Measurements from ENCODE around the gene EXOC3. TPM values are rescaled to one million over a fixed set of nuclear protein-coding genes. Genes with fewer than 3 reads are reported as not detected.

EXOC3 gene
- total and polyA plus RNA-seq, 10 of the 15 experiments (the other 5 are each of a cell fraction or from before 2014, with no cell fraction given) = 1.6 to 53.0 (median 27.9) TPM

DNA sequence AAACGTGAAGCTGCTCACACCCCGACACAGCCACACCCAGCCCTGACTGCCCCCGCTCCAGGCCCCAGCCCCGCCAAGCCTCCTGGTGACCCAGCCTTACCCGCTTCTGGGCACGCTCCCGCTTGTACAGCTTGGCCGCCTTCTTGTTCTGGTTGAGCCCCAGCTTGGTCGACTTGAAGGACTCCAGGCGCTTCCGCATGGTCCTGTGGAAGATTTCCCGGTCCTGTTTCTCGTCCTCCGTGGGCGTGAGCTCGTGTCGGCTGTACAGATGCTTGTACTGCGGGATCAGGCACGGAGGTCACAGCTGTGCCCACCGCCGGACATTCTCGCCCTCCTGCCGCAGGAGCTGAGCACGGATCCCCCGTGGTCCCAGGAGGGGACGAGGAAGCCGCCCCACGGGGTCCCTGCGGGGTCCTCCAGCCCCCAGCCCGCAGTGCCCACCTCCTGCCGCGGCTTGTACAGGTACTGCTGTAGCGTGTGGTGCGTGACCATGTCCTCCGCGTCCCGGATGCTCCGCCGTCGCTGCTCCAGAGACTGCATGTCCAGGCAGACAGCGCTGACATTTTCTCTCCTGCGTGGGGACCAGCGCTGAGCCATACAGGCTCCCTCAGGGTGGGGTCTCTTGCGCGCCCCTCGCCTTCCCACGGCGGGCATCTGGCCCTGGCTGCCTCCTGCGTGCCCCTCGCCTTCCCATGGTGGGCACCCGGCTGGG lies 33.3 kb downstream of the EXOC3 start (continued):
- TF ChIP-seq MEF2B (IDR thresholded peaks at IDR 0.05; ENCODE audit: partially characterized antibody, poor library complexity, severe bottlenecking) = no peak

DNA sequence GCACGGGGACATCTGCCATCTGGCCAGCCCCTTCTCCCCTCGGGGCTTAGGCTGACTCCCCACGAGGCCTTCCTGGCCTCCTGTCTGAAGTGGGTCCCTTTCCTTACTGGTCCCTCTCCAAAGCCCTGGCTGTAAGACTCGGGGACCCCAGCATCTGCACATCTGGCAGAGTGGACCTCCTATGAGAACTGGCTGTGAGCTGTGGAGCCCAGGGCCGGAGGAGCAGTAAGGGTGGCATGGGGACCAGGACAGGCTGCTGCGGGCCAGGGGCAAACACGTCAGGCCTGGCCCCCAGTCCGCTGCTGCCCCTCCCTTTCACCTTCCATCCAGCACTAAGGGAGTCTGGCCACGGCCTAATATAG lies 33.8 kb downstream of the EXOC3 start:
- no TSS peak for BruUV-seq (replicated peaks)
- ATAC-seq (no peak), FAIRE-seq (no peak), DNase-seq (ENCODE audit: low read depth, low spot score) (no peak)
- no peaks in the 10 kb centered on the region for H3K36me3 ChIP-seq (ENCODE audit: control insufficient read depth in 2 of 2, insufficient read depth in 2 of 2, low read length in 1 of 2)
- H3K79me2 ChIP-seq (ENCODE audit: control insufficient read depth, insufficient read depth, low read length) = peaks cover 10% of the 10 kb centered on the region
- no peaks in the 10 kb centered on the region for H3K9me3 ChIP-seq (replicated peaks; ENCODE audit: control insufficient read depth, insufficient read depth, low read length)
- no peak overlapping the region for H2AFZ ChIP-seq (ENCODE audit: control insufficient read depth, low read depth, low read length)
- ChIA-PET CTCF (no interaction called here), RAD21 (ENCODE audit: unreplicated experiment) (no interaction called here), POLR2A (no interaction called here), SMC1A (ENCODE audit: uncharacterized antibody, unreplicated experiment) (no interaction called here)
- intact Hi-C loops (cut with micrococcal nuclease; ENCODE audit: unreplicated experiment) = loop anchor here (10.0 kb wide), 1 partner anchor 138 kb away; the partner anchor contains the start of gene CEP72
- WGBS (ENCODE audit: insufficient coverage, insufficient replicate concordance, low lambda C conversion rate, missing lambda C conversion rate) = 39% methylated on average over 9 of the region's 9 CpGs
- no peak overlapping the region for H3K9ac ChIP-seq (ENCODE audit: control insufficient read depth, insufficient read depth, low read length)
- no peak overlapping the region for H3K27ac ChIP-seq (ENCODE audit: control insufficient read depth, insufficient read depth)
- no peaks in the 10 kb centered on the region for H4K20me1 ChIP-seq (ENCODE audit: control insufficient read depth, insufficient read depth)
- H3K4me2 ChIP-seq (ENCODE audit: control insufficient read depth, insufficient read depth) = no peak overlapping the region
- no peaks in the 10 kb centered on the region for H3K27me3 ChIP-seq (replicated peaks in 1 of 2; ENCODE audit: control insufficient read depth in 2 of 2, insufficient read depth in 2 of 2, low read length in 1 of 2)
- no peaks in the 10 kb centered on the region for H3K4me1 ChIP-seq (ENCODE audit: control insufficient read depth, insufficient read depth, low read length)
- no peak overlapping the region for H3K4me3 ChIP-seq
- in situ Hi-C loops (cut with MboI) = no loop called here
- TF ChIP-seq, protein P1, sequence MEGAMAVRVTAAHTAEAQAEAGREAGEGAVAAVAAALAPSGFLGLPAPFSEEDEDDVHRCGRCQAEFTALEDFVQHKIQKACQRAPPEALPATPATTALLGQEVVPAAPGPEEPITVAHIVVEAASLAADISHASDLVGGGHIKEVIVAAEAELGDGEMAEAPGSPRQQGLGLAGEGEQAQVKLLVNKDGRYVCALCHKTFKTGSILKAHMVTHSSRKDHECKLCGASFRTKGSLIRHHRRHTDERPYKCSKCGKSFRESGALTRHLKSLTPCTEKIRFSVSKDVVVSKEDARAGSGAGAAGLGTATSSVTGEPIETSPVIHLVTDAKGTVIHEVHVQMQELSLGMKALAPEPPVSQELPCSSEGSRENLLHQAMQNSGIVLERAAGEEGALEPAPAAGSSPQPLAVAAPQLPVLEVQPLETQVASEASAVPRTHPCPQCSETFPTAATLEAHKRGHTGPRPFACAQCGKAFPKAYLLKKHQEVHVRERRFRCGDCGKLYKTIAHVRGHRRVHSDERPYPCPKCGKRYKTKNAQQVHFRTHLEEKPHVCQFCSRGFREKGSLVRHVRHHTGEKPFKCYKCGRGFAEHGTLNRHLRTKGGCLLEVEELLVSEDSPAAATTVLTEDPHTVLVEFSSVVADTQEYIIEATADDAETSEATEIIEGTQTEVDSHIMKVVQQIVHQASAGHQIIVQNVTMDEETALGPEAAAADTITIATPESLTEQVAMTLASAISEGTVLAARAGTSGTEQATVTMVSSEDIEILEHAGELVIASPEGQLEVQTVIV (IDR thresholded peaks at IDR 0.05; ENCODE audit: borderline replicate concordance, partially characterized antibody) = no peak
- TF ChIP-seq RFX5 (IDR thresholded peaks at IDR 0.05; ENCODE audit: low read depth, low read length) (no peak), NRF1 (conservative IDR thresholded peaks at IDR 0.05; ENCODE audit: low read depth, low read length) (no peak), CBX3 (IDR thresholded peaks at IDR 0.05; ENCODE audit: borderline replicate concordance, low read depth) (no peak), TAF1 (IDR thresholded peaks at IDR 0.05; ENCODE audit: borderline replicate concordance, low read depth, low read length) (no peak), SPI1 (IDR thresholded peaks at IDR 0.05; ENCODE audit: borderline replicate concordance, insufficient read depth, low read depth, low read length) (no peak)
- TF ChIP-seq, protein P2, sequence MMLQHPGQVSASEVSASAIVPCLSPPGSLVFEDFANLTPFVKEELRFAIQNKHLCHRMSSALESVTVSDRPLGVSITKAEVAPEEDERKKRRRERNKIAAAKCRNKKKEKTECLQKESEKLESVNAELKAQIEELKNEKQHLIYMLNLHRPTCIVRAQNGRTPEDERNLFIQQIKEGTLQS (IDR thresholded peaks at IDR 0.05; ENCODE audit: borderline replicate concordance, extremely low read depth, low read depth, low read length) = no peak
- TF ChIP-seq, protein P3, sequence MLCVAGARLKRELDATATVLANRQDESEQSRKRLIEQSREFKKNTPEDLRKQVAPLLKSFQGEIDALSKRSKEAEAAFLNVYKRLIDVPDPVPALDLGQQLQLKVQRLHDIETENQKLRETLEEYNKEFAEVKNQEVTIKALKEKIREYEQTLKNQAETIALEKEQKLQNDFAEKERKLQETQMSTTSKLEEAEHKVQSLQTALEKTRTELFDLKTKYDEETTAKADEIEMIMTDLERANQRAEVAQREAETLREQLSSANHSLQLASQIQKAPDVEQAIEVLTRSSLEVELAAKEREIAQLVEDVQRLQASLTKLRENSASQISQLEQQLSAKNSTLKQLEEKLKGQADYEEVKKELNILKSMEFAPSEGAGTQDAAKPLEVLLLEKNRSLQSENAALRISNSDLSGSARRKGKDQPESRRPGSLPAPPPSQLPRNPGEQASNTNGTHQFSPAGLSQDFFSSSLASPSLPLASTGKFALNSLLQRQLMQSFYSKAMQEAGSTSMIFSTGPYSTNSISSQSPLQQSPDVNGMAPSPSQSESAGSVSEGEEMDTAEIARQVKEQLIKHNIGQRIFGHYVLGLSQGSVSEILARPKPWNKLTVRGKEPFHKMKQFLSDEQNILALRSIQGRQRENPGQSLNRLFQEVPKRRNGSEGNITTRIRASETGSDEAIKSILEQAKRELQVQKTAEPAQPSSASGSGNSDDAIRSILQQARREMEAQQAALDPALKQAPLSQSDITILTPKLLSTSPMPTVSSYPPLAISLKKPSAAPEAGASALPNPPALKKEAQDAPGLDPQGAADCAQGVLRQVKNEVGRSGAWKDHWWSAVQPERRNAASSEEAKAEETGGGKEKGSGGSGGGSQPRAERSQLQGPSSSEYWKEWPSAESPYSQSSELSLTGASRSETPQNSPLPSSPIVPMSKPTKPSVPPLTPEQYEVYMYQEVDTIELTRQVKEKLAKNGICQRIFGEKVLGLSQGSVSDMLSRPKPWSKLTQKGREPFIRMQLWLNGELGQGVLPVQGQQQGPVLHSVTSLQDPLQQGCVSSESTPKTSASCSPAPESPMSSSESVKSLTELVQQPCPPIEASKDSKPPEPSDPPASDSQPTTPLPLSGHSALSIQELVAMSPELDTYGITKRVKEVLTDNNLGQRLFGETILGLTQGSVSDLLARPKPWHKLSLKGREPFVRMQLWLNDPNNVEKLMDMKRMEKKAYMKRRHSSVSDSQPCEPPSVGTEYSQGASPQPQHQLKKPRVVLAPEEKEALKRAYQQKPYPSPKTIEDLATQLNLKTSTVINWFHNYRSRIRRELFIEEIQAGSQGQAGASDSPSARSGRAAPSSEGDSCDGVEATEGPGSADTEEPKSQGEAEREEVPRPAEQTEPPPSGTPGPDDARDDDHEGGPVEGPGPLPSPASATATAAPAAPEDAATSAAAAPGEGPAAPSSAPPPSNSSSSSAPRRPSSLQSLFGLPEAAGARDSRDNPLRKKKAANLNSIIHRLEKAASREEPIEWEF (IDR thresholded peaks at IDR 0.05; ENCODE audit: insufficient replicate concordance, low read depth, low read length) = no peak
